ENCODE measurements around the gene KNDC1.

DNA sequence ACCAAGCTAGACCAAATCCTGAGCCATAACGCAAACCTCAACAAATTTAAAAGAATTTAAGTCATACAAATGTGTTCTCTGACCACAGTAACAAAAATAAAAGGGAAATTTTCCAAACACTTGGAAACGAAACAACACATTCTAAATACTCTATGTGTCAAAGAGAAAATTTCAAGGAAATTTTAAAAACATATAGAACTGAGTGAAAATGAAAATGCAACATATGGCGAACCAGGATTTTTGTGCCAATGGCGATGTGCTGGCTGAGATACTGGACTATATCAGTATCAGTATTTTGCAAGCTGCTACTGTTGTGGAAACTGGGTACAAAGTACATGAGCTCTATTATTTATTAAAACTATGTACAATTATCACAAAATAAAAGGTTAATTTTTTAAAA lies 34.1 kb downstream of the KNDC1 start:
- TF ChIP-seq, protein P1, sequence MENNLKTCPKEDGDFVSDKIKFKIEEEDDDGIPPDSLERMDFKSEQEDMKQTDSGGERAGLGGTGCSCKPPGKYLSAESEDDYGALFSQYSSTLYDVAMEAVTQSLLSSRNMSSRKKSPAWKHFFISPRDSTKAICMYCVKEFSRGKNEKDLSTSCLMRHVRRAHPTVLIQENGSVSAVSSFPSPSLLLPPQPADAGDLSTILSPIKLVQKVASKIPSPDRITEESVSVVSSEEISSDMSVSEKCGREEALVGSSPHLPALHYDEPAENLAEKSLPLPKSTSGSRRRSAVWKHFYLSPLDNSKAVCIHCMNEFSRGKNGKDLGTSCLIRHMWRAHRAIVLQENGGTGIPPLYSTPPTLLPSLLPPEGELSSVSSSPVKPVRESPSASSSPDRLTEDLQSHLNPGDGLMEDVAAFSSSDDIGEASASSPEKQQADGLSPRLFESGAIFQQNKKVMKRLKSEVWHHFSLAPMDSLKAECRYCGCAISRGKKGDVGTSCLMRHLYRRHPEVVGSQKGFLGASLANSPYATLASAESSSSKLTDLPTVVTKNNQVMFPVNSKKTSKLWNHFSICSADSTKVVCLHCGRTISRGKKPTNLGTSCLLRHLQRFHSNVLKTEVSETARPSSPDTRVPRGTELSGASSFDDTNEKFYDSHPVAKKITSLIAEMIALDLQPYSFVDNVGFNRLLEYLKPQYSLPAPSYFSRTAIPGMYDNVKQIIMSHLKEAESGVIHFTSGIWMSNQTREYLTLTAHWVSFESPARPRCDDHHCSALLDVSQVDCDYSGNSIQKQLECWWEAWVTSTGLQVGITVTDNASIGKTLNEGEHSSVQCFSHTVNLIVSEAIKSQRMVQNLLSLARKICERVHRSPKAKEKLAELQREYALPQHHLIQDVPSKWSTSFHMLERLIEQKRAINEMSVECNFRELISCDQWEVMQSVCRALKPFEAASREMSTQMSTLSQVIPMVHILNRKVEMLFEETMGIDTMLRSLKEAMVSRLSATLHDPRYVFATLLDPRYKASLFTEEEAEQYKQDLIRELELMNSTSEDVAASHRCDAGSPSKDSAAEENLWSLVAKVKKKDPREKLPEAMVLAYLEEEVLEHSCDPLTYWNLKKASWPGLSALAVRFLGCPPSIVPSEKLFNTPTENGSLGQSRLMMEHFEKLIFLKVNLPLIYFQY (CRISPR knock-in tag; IDR thresholded peaks at IDR 0.05; ENCODE audit: borderline replicate concordance): no peak
- TF ChIP-seq GABPA (IDR thresholded peaks at IDR 0.05; ENCODE audit: low read depth, low read length): no peak
- no peak for TF ChIP-seq GABPA (CRISPR knock-in tag; IDR thresholded peaks at IDR 0.05; ENCODE audit: low read depth)
- no peak for TF ChIP-seq POLR2A (IDR thresholded peaks at IDR 0.05; ENCODE audit: insufficient read depth in 1 of 2, low read depth in 2 of 2, low read length in 2 of 2)
- TF ChIP-seq, protein P2, sequence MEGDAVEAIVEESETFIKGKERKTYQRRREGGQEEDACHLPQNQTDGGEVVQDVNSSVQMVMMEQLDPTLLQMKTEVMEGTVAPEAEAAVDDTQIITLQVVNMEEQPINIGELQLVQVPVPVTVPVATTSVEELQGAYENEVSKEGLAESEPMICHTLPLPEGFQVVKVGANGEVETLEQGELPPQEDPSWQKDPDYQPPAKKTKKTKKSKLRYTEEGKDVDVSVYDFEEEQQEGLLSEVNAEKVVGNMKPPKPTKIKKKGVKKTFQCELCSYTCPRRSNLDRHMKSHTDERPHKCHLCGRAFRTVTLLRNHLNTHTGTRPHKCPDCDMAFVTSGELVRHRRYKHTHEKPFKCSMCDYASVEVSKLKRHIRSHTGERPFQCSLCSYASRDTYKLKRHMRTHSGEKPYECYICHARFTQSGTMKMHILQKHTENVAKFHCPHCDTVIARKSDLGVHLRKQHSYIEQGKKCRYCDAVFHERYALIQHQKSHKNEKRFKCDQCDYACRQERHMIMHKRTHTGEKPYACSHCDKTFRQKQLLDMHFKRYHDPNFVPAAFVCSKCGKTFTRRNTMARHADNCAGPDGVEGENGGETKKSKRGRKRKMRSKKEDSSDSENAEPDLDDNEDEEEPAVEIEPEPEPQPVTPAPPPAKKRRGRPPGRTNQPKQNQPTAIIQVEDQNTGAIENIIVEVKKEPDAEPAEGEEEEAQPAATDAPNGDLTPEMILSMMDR (CRISPR knock-in tag; IDR thresholded peaks at IDR 0.05): no peak
- no peak for TF ChIP-seq ZNF569 (CRISPR knock-in tag; IDR thresholded peaks at IDR 0.05; ENCODE audit: borderline replicate concordance)
- no peak for TF ChIP-seq KLF13 (CRISPR knock-in tag; IDR thresholded peaks at IDR 0.05)
- TF ChIP-seq, protein P3, sequence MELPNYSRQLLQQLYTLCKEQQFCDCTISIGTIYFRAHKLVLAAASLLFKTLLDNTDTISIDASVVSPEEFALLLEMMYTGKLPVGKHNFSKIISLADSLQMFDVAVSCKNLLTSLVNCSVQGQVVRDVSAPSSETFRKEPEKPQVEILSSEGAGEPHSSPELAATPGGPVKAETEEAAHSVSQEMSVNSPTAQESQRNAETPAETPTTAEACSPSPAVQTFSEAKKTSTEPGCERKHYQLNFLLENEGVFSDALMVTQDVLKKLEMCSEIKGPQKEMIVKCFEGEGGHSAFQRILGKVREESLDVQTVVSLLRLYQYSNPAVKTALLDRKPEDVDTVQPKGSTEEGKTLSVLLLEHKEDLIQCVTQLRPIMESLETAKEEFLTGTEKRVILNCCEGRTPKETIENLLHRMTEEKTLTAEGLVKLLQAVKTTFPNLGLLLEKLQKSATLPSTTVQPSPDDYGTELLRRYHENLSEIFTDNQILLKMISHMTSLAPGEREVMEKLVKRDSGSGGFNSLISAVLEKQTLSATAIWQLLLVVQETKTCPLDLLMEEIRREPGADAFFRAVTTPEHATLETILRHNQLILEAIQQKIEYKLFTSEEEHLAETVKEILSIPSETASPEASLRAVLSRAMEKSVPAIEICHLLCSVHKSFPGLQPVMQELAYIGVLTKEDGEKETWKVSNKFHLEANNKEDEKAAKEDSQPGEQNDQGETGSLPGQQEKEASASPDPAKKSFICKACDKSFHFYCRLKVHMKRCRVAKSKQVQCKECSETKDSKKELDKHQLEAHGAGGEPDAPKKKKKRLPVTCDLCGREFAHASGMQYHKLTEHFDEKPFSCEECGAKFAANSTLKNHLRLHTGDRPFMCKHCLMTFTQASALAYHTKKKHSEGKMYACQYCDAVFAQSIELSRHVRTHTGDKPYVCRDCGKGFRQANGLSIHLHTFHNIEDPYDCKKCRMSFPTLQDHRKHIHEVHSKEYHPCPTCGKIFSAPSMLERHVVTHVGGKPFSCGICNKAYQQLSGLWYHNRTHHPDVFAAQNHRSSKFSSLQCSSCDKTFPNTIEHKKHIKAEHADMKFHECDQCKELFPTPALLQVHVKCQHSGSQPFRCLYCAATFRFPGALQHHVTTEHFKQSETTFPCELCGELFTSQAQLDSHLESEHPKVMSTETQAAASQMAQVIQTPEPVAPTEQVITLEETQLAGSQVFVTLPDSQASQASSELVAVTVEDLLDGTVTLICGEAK (IDR thresholded peaks at IDR 0.05): no peak
- TF ChIP-seq, protein P3 (CRISPR knock-in tag; IDR thresholded peaks at IDR 0.05): no peak
- TF ChIP-seq ZFY (CRISPR knock-in tag; IDR thresholded peaks at IDR 0.05): no peak
- no peak for TF ChIP-seq BHLHE40 (IDR thresholded peaks at IDR 0.05; ENCODE audit: low read length)
- no peak for TF ChIP-seq JUN (CRISPR knock-in tag; IDR thresholded peaks at IDR 0.05)
- no peak for TF ChIP-seq NCOA2 (CRISPR knock-in tag; IDR thresholded peaks at IDR 0.05)

All from HepG2 (cell line).